ENCODE measurements around the gene C20orf173. TPM values are rescaled to one million over a fixed set of nuclear protein-coding genes. Genes with fewer than 3 reads are reported as not detected.

C20orf173 gene
- total and polyA plus RNA-seq, 11 donors = not detected

GRCh38 chr20:35506179-35506578, 23.3 kb downstream of the C20orf173 start:
- H3K36me3 ChIP-seq = peaks cover 0 to 100% (median 80%) of the 10 kb centered on the region in 9 donors
- H3K27me3 ChIP-seq = no peaks in the 10 kb centered on the region
- H3K9me3 ChIP-seq = no peaks in the 10 kb centered on the region
- TF ChIP-seq POLR2A (IDR thresholded peaks at IDR 0.05) (no peak), CTCF (IDR thresholded peaks at IDR 0.05) (no peak)
- WGBS, 4 donors = 85 to 86% (median 86%) methylated on average over 3 of the region's 3 CpGs
- no peak for ATAC-seq
- H3K4me3 ChIP-seq = no peak overlapping the region
- peaks cover 0 to 11% (median 0%) of the 10 kb centered on the region in 12 donors for H3K4me1 ChIP-seq
- intact Hi-C loops (cut with DNase I) = no loop called here
- no peak for DNase-seq
- H3K27ac ChIP-seq = no peak overlapping the region

- no peak for TF ChIP-seq CTCF (IDR thresholded peaks at IDR 0.05)
- DNase-seq (peak in 1 of 5 donors; percentile 25), ATAC-seq (no peak)
- H3K27ac ChIP-seq = no peak overlapping the region
- no peaks in the 10 kb centered on the region for H3K9me3 ChIP-seq
- intact Hi-C loops (cut with DNase I) = no loop called here
- H3K27me3 ChIP-seq = no peaks in the 10 kb centered on the region
- peaks cover 0 to 11% (median 0%) of the 10 kb centered on the region in 12 donors for H3K4me1 ChIP-seq
- 90 to 96% (median 95%) methylated on average over 4 to 5 of the region's 5 CpGs for WGBS, 4 donors
- no peak overlapping the region for H3K4me3 ChIP-seq
- H3K36me3 ChIP-seq = peaks cover 0 to 100% (median 79%) of the 10 kb centered on the region in 9 donors
Measured at GRCh38 chr20:35504751-35505150, 24.7 kb downstream of the C20orf173 start.

GRCh38 chr20:35503841-35504561, 25.5 kb downstream of the C20orf173 start:
- Histone ChIP-seq H3K27me3 (no peaks in the 10 kb centered on the region), H3K27ac (no peak overlapping the region), H3K36me3 (peaks cover 0 to 100% (median 79%) of the 10 kb centered on the region in 9 donors), H3K4me1 (peaks cover 0 to 11% (median 0%) of the 10 kb centered on the region in 12 donors), H3K4me3 (no peak overlapping the region), H3K9me3 (no peaks in the 10 kb centered on the region)
- DNase-seq = peak in 4 of 5 donors; percentile 23 to 54 (median 25)
- 63 to 75% (median 73%) methylated on average over 14 to 16 of the region's 16 CpGs for WGBS, 4 donors
- TF ChIP-seq CTCF (IDR thresholded peaks at IDR 0.05) (no peak), POLR2A (IDR thresholded peaks at IDR 0.05) (no peak)
- ATAC-seq = peak in 3 of 4 donors; percentile 29 to 48 (median 48)
- intact Hi-C loops (cut with DNase I) = no loop called here

GRCh38 chr20:35503281-35503680, 26.2 kb downstream of the C20orf173 start:
- intact Hi-C loops (cut with DNase I) = no loop called here
- H3K36me3 ChIP-seq = peaks cover 0 to 100% (median 80%) of the 10 kb centered on the region in 9 donors
- no peak for TF ChIP-seq CTCF (IDR thresholded peaks at IDR 0.05)
- TF ChIP-seq POLR2A (IDR thresholded peaks at IDR 0.05) = no peak

More at GRCh38 chr20:35503281-35503680, 26.2 kb downstream of the C20orf173 start:
- Histone ChIP-seq H3K4me1 (peaks cover 0 to 11% (median 0%) of the 10 kb centered on the region in 12 donors), H3K9me3 (no peaks in the 10 kb centered on the region), H3K27me3 (no peaks in the 10 kb centered on the region), H3K4me3 (no peak overlapping the region), H3K27ac (no peak overlapping the region)
- 85 to 93% (median 89%) methylated on average over 10 of the region's 10 CpGs for WGBS, 4 donors
- ATAC-seq (no peak), DNase-seq (peak in 1 of 5 donors; percentile 2)

All from heart left ventricle (tissue), 16 donors.